ENCODE data around the gene TBCD. TPM values are rescaled to one million over a fixed set of nuclear protein-coding genes. Genes with fewer than 3 reads are reported as not detected.

Gene TBCD
- polyA plus RNA-seq, 1 experiment: 38.6 TPM

GRCh38 chr17:82942166-82943130, 190.6 kb downstream of the TBCD start:
- ChIA-PET CTCF (no interaction called here), POLR2A (no interaction called here)
- H3K36me3 ChIP-seq (ENCODE audit: control insufficient read depth, insufficient read depth, low read length): peaks cover 12% of the 10 kb centered on the region
- no peak overlapping the region for H3K4me3 ChIP-seq (ENCODE audit: low read depth, low read length)
- TF ChIP-seq CTCF (IDR thresholded peaks at IDR 0.05; ENCODE audit: insufficient read depth, low read depth, low read length): no peak
- H3K27me3 ChIP-seq (ENCODE audit: control insufficient read depth, insufficient read depth, low read length): no peaks in the 10 kb centered on the region
- DNase-seq (ENCODE audit: low read depth): no peak

GRCh38 chr17:82943339-82943738, 191.5 kb downstream of the TBCD start:
- H3K4me3 ChIP-seq (ENCODE audit: low read depth, low read length): no peak overlapping the region
- peaks cover 11% of the 10 kb centered on the region for H3K36me3 ChIP-seq (ENCODE audit: control insufficient read depth, insufficient read depth, low read length)
- DNase-seq (ENCODE audit: low read depth): no peak
- CTCF ChIA-PET: no interaction called here
- TF ChIP-seq CTCF (IDR thresholded peaks at IDR 0.05; ENCODE audit: insufficient read depth, low read depth, low read length): no peak
- H3K27me3 ChIP-seq (ENCODE audit: control insufficient read depth, insufficient read depth, low read length): no peaks in the 10 kb centered on the region
- POLR2A ChIA-PET: no interaction called here

DNA sequence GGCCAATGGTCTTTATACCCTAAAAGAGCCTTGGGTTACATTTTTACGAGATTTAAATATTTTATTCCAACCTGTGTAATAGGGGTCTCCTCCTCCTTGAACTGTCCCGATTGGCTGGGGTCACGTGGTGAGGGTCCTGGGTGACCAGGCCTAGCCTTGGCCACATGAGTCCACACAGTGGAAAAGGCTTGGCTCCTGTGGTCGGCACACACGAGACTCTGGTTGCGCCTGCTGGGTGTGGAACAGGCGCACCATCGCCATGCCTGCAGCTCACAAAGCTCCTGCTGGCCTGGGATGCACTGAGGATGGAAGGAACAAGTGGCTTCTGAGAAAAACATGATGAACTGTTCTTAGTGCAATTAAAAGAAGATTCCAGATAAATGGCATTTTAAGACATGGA, 191.9 kb downstream of the TBCD start:
- ChIA-PET POLR2A (no interaction called here), CTCF (no interaction called here)
- DNase-seq (ENCODE audit: low read depth): no peak
- H3K4me3 ChIP-seq (ENCODE audit: low read depth, low read length): no peak overlapping the region
- no peaks in the 10 kb centered on the region for H3K27me3 ChIP-seq (ENCODE audit: control insufficient read depth, insufficient read depth, low read length)
- no peak for TF ChIP-seq CTCF (IDR thresholded peaks at IDR 0.05; ENCODE audit: insufficient read depth, low read depth, low read length)
- peaks cover 11% of the 10 kb centered on the region for H3K36me3 ChIP-seq (ENCODE audit: control insufficient read depth, insufficient read depth, low read length)

- CTCF ChIA-PET: interaction anchor here (1.4 kb wide), 1 partner anchor 18 kb away, joined by 4 read pairs; no protein-coding TSS in a partner anchor
- H3K4me3 ChIP-seq (ENCODE audit: low read depth, low read length): no peak overlapping the region
- no peak for DNase-seq (ENCODE audit: low read depth)
- POLR2A ChIA-PET: no interaction called here
- peaks cover 10% of the 10 kb centered on the region for H3K36me3 ChIP-seq (ENCODE audit: control insufficient read depth, insufficient read depth, low read length)
- H3K27me3 ChIP-seq (ENCODE audit: control insufficient read depth, insufficient read depth, low read length): no peaks in the 10 kb centered on the region
- TF ChIP-seq CTCF (IDR thresholded peaks at IDR 0.05; ENCODE audit: insufficient read depth, low read depth, low read length): no peak
Observed at GRCh38 chr17:82944990-82945389, 193.1 kb downstream of the TBCD start.

DNA sequence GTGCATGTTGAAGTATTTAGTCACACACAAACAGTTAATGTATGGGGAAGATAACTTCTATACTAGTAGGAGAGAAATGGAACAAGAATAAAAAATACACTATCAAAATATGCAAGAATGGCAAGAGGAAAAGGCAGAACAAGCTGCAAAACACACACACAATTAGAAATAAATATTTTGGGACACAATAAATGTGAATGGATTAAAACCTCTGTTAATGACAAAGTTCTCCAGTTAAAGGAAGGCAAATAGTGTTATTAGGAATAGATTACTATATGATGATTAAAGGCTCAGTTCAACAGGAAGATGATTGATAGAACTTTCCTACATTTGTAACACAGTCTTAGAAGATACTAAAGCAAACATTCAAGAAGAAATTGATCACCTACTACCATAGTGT, 194.2 kb downstream of the TBCD start:
- no peak for DNase-seq (ENCODE audit: low read depth)
- POLR2A ChIA-PET: no interaction called here
- CTCF ChIA-PET: interaction anchor here (1.4 kb wide), 1 partner anchor 17 kb away, joined by 4 read pairs; no protein-coding TSS in a partner anchor
- no peak for TF ChIP-seq CTCF (IDR thresholded peaks at IDR 0.05; ENCODE audit: insufficient read depth, low read depth, low read length)
- no peak overlapping the region for H3K4me3 ChIP-seq (ENCODE audit: low read depth, low read length)
- no peaks in the 10 kb centered on the region for H3K27me3 ChIP-seq (ENCODE audit: control insufficient read depth, insufficient read depth, low read length)
- H3K36me3 ChIP-seq (ENCODE audit: control insufficient read depth, insufficient read depth, low read length): peaks cover 9% of the 10 kb centered on the region
